HL-60/S4 treated with phorbol 12-myristate 13-acetate at 8.2 ng/mL for 4 days and 3 days (cell line): ENCODE results near the gene COMTD1.
"Not testable (repeated sequence)": the region's sequence is repeated elsewhere in the genome, so short reads cannot be mapped to it uniquely, and the experiment has no call there.

Source experiments
- in situ Hi-C: fragments of 300-500 bp; cut with MboI; formaldehyde crosslinking; loops from 2 replicates; pipeline ENCODE4 v1.15.0; 2022; ENCODE audit warnings: low sequenced_read_pairs

Gene COMTD1

GRCh38 chr10:75228278-75228677 is 7.5 kb downstream of the COMTD1 start:
- in situ Hi-C loops = loop anchor here (25.0 kb wide), 1 partner anchor 966 kb away; no protein-coding TSS in a partner anchor

GRCh38 chr10:75226656-75227055 is 9.1 kb downstream of the COMTD1 start:
- in situ Hi-C loops = loop anchor here (25.0 kb wide), 1 partner anchor 964 kb away; no protein-coding TSS in a partner anchor

- in situ Hi-C loops = loop anchor here (25.0 kb wide), 1 partner anchor 964 kb away; no protein-coding TSS in a partner anchor
Measured at GRCh38 chr10:75226095-75226494, 9.7 kb downstream of the COMTD1 start.

- in situ Hi-C loops = no loop called here
Measured at GRCh38 chr10:75223507-75223906, 12.2 kb downstream of the COMTD1 start.

GRCh38 chr10:75221492-75221891 is 14.3 kb downstream of the COMTD1 start:
- in situ Hi-C loops = not testable (repeated sequence)

- in situ Hi-C loops = no loop called here
Measured at GRCh38 chr10:75220274-75220673, 15.5 kb downstream of the COMTD1 start.

- in situ Hi-C loops = no loop called here
Measured at GRCh38 chr10:75212343-75212742, 23.4 kb downstream of the COMTD1 start.

- in situ Hi-C loops = no loop called here
Measured at GRCh38 chr10:75211007-75211691, 24.6 kb downstream of the COMTD1 start.

- in situ Hi-C loops = no loop called here
Measured at GRCh38 chr10:75210282-75211006, 25.3 kb downstream of the COMTD1 start, which contains the start of gene VDAC2. Gene VDAC2, plus strand, starts transcription at chr10:75210796. Its CDS starts 363 bp downstream, at chr10:75211159.

- in situ Hi-C loops = no loop called here
Measured at GRCh38 chr10:75209921-75210281, 25.9 kb downstream of the COMTD1 start.

GRCh38 chr10:75209086-75209920 is 26.5 kb downstream of the COMTD1 start:
- in situ Hi-C loops = no loop called here

GRCh38 chr10:75208181-75208580 is 27.6 kb downstream of the COMTD1 start:
- in situ Hi-C loops = no loop called here

- in situ Hi-C loops = no loop called here
Measured at GRCh38 chr10:75207857-75208144, 28.0 kb downstream of the COMTD1 start.

GRCh38 chr10:75207079-75207856 is 28.5 kb downstream of the COMTD1 start:
- in situ Hi-C loops = no loop called here

- in situ Hi-C loops = not testable (repeated sequence)
Measured at GRCh38 chr10:75206638-75207037, 29.1 kb downstream of the COMTD1 start.

GRCh38 chr10:75205908-75206307 is 29.8 kb downstream of the COMTD1 start:
- in situ Hi-C loops = no loop called here

- in situ Hi-C loops = no loop called here
Measured at GRCh38 chr10:75203724-75204123, 32.0 kb downstream of the COMTD1 start.

- in situ Hi-C loops = not testable (repeated sequence)
Measured at GRCh38 chr10:75203046-75203620, 32.6 kb downstream of the COMTD1 start.

- in situ Hi-C loops = no loop called here
Measured at GRCh38 chr10:75202321-75203045, 33.3 kb downstream of the COMTD1 start.
